Measurements from ENCODE around the gene ARMCX1.
A peak's percentile ranks its signal among the peaks of the same experiment; 100 is the strongest.

- TF ChIP-seq, protein P1, sequence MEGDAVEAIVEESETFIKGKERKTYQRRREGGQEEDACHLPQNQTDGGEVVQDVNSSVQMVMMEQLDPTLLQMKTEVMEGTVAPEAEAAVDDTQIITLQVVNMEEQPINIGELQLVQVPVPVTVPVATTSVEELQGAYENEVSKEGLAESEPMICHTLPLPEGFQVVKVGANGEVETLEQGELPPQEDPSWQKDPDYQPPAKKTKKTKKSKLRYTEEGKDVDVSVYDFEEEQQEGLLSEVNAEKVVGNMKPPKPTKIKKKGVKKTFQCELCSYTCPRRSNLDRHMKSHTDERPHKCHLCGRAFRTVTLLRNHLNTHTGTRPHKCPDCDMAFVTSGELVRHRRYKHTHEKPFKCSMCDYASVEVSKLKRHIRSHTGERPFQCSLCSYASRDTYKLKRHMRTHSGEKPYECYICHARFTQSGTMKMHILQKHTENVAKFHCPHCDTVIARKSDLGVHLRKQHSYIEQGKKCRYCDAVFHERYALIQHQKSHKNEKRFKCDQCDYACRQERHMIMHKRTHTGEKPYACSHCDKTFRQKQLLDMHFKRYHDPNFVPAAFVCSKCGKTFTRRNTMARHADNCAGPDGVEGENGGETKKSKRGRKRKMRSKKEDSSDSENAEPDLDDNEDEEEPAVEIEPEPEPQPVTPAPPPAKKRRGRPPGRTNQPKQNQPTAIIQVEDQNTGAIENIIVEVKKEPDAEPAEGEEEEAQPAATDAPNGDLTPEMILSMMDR (IDR thresholded peaks at IDR 0.05) = no peak
- peak; percentile 77 to 84 for TF ChIP-seq POLR2A (IDR thresholded peaks at IDR 0.05)
Measured at GRCh38 chrX:101550362-101550750, at the start of gene ARMCX1.

Measured in tibial nerve (tissue), 3 donors.